ENCODE data around the gene FSTL4. TPM values are rescaled to one million over a fixed set of nuclear protein-coding genes. Genes with fewer than 3 reads are reported as not detected.

Gene FSTL4
- total RNA-seq, 1 experiment from 2014 or later = not detected

DNA sequence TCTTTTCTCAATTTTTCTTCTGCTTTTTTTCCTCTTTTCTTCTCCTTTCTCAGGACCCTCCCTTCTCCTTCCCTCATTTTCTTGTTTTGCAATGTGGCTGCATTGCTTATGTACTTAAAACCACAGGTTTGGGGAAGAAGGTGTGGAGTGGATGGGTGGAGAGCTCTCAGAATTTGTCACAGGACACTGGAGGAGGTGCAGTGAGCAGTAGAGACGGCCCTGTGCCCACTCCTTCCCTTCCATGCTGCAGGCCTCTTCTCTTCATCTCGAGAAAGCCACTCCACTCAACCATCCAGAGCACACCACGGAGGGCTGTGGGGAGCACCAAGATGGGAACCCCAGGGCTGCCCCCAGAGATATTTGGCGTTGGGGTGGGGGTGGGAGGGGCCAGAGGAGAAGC is 92.3 kb downstream of the FSTL4 start:
- Histone ChIP-seq H3K27ac (no peak overlapping the region), H3F3A (ENCODE audit: insufficient read depth, low read depth) (no peaks in the 10 kb centered on the region), H3K27me3 (ENCODE audit: insufficient read depth, low read depth) (no peaks in the 10 kb centered on the region), H3K4me3 (no peak overlapping the region), H2AFZ (no peak overlapping the region), H3K9me2 (ENCODE audit: insufficient read depth) (no peaks in the 10 kb centered on the region), H4K20me1 (ENCODE audit: insufficient read depth) (no peaks in the 10 kb centered on the region), H3K4me2 (no peak overlapping the region), H3K9me3 (ENCODE audit: insufficient read depth, low read depth) (no peaks in the 10 kb centered on the region), H3K36me3 (ENCODE audit: low read depth) (no peaks in the 10 kb centered on the region), H3K4me1 (replicated peaks; ENCODE audit: insufficient read depth) (no peaks in the 10 kb centered on the region), H3K79me2 (ENCODE audit: low read depth) (no peaks in the 10 kb centered on the region)
- TF ChIP-seq, protein P1, sequence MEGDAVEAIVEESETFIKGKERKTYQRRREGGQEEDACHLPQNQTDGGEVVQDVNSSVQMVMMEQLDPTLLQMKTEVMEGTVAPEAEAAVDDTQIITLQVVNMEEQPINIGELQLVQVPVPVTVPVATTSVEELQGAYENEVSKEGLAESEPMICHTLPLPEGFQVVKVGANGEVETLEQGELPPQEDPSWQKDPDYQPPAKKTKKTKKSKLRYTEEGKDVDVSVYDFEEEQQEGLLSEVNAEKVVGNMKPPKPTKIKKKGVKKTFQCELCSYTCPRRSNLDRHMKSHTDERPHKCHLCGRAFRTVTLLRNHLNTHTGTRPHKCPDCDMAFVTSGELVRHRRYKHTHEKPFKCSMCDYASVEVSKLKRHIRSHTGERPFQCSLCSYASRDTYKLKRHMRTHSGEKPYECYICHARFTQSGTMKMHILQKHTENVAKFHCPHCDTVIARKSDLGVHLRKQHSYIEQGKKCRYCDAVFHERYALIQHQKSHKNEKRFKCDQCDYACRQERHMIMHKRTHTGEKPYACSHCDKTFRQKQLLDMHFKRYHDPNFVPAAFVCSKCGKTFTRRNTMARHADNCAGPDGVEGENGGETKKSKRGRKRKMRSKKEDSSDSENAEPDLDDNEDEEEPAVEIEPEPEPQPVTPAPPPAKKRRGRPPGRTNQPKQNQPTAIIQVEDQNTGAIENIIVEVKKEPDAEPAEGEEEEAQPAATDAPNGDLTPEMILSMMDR (conservative IDR thresholded peaks at IDR 0.05) = no peak
- no peak for TF ChIP-seq EZH2 (IDR thresholded peaks at IDR 0.05; ENCODE audit: low read depth)
- DNase-seq = no peak
- BruUV-seq (replicated peaks) = no TSS peak
- ChIA-PET POLR2A (ENCODE audit: unreplicated experiment) (no interaction called here), CTCF (no interaction called here)
- intact Hi-C loops (cut with micrococcal nuclease; ENCODE audit: unreplicated experiment) = no loop called here

DNA sequence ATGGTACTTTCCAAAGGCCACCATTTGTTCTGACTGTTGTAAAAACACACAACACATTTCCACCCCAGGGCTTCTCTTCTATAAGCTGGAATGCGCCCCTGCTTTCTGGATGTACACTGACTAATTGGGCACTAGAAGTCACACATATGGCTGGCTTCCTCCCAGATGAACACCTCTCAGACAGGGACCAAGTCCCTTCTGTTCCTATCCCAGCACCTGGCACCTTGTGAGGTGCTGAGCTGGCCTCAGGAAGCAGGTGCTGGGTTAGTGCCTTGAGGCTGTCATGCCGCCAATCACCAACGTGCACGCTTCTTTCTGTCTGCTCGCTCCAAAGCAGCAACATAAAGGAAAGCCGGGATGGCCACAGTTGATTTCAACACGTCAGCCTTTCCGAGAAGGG is 93.2 kb downstream of the FSTL4 start:
- POLR2A ChIA-PET (ENCODE audit: unreplicated experiment) = no interaction called here

DNA sequence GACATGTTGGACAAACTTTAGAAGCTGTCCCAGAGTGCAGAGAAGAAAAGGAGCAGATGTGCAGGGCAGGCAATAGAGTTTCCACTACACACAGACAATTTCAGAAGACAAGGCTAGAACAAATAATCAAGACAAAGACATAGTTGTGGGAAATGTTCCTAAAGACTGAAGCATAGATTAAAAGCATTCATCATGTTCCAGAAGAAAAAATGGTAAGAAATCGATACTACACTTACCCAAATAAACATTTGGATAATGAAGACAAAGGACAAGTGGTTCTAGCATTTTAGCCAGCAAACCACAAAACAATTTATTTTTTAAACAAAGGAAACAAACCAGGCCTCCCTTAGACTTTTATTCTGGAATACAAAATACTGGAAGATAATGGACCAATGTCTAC is 97.9 kb downstream of the FSTL4 start:
- Histone ChIP-seq H3K4me3 (no peak overlapping the region), H3K9me2 (ENCODE audit: insufficient read depth) (no peaks in the 10 kb centered on the region), H3K4me2 (no peak overlapping the region), H4K20me1 (ENCODE audit: insufficient read depth) (no peaks in the 10 kb centered on the region), H3K27ac (no peak overlapping the region), H2AFZ (no peak overlapping the region), H3K27me3 (ENCODE audit: insufficient read depth, low read depth) (no peaks in the 10 kb centered on the region), H3K9me3 (ENCODE audit: insufficient read depth, low read depth) (no peaks in the 10 kb centered on the region), H3F3A (ENCODE audit: insufficient read depth, low read depth) (no peaks in the 10 kb centered on the region), H3K36me3 (ENCODE audit: low read depth) (no peaks in the 10 kb centered on the region), H3K4me1 (replicated peaks; ENCODE audit: insufficient read depth) (peaks cover 6% of the 10 kb centered on the region), H3K79me2 (ENCODE audit: low read depth) (no peaks in the 10 kb centered on the region)
- TF ChIP-seq, protein P1 (conservative IDR thresholded peaks at IDR 0.05) = no peak
- no peak for TF ChIP-seq EZH2 (IDR thresholded peaks at IDR 0.05; ENCODE audit: low read depth)
- ChIA-PET POLR2A (ENCODE audit: unreplicated experiment) (no interaction called here), CTCF (no interaction called here)
- intact Hi-C loops (cut with micrococcal nuclease; ENCODE audit: unreplicated experiment) = no loop called here
- BruUV-seq (replicated peaks) = no TSS peak
- no peak for DNase-seq

More for the DNA sequence above, 93.2 kb downstream of the FSTL4 start:
- Histone ChIP-seq H3K9me3 (ENCODE audit: insufficient read depth, low read depth) (no peaks in the 10 kb centered on the region), H3K4me3 (no peak overlapping the region), H3F3A (ENCODE audit: insufficient read depth, low read depth) (no peaks in the 10 kb centered on the region), H3K27ac (no peak overlapping the region), H3K36me3 (ENCODE audit: low read depth) (no peaks in the 10 kb centered on the region), H3K4me1 (replicated peaks; ENCODE audit: insufficient read depth) (no peaks in the 10 kb centered on the region), H3K9me2 (ENCODE audit: insufficient read depth) (no peaks in the 10 kb centered on the region), H3K79me2 (ENCODE audit: low read depth) (no peaks in the 10 kb centered on the region), H4K20me1 (ENCODE audit: insufficient read depth) (no peaks in the 10 kb centered on the region), H2AFZ (no peak overlapping the region), H3K4me2 (no peak overlapping the region), H3K27me3 (ENCODE audit: insufficient read depth, low read depth) (no peaks in the 10 kb centered on the region)
- no peak for DNase-seq
- no peak for TF ChIP-seq EZH2 (IDR thresholded peaks at IDR 0.05; ENCODE audit: low read depth)
- TF ChIP-seq, protein P1 (conservative IDR thresholded peaks at IDR 0.05) = no peak
- CTCF ChIA-PET = no interaction called here
- intact Hi-C loops (cut with micrococcal nuclease; ENCODE audit: unreplicated experiment) = no loop called here
- no TSS peak for BruUV-seq (replicated peaks)
